IPS DF 6.9 (cell line): ENCODE measurements around the gene SHISA9.
"Not testable (repeated sequence)": the region's sequence is repeated elsewhere in the genome, so short reads cannot be mapped to it uniquely, and the experiment has no call there.

Experiments
- DNase-seq: peaks from one replicate; pipeline ENCODE4 v3.0.0-alpha.2; 2013; ENCODE audit warnings: low read depth, low spot score
- H3K27ac ChIP-seq: one replicate; pipeline ENCODE4 v1.5.1; 2013; ENCODE audit warnings: low read length, control low read depth
- H3K27me3 ChIP-seq: 2 replicates; pipeline ENCODE4 v1.6.1; 2013; ENCODE audit warnings: mild to moderate bottlenecking, low read length; ENCODE audit not compliant: control insufficient read depth, insufficient read depth
- H3K36me3 ChIP-seq: 2 replicates; pipeline ENCODE4 v1.6.1; 2013; ENCODE audit warnings: low read length; ENCODE audit not compliant: control insufficient read depth, insufficient read depth
- H3K4me1 ChIP-seq: 2 replicates; pipeline ENCODE4 v1.6.1; 2013; ENCODE audit warnings: low read length; ENCODE audit not compliant: control insufficient read depth, insufficient read depth
- H3K4me3 ChIP-seq: 2 replicates; pipeline ENCODE4 v1.5.1; 2013; ENCODE audit warnings: mild to moderate bottlenecking, low read length
- H3K9me3 ChIP-seq: 2 replicates; pipeline ENCODE4 v1.6.1; 2013; ENCODE audit warnings: low read length, inconsistent platforms; ENCODE audit not compliant: control insufficient read depth, insufficient read depth
- WGBS: extraction: QIAGEN DNeasy Blood & Tissue Kit; methylation state at CpG from one replicate; pipeline ENCODE4 v1.1.7; 2013; ENCODE audit warnings: mixed read lengths, missing lambda C conversion rate; ENCODE audit not compliant: insufficient read length, insufficient coverage; 5-methylcytosine and 5-hydroxymethylcytosine counted together

Gene SHISA9

DNA sequence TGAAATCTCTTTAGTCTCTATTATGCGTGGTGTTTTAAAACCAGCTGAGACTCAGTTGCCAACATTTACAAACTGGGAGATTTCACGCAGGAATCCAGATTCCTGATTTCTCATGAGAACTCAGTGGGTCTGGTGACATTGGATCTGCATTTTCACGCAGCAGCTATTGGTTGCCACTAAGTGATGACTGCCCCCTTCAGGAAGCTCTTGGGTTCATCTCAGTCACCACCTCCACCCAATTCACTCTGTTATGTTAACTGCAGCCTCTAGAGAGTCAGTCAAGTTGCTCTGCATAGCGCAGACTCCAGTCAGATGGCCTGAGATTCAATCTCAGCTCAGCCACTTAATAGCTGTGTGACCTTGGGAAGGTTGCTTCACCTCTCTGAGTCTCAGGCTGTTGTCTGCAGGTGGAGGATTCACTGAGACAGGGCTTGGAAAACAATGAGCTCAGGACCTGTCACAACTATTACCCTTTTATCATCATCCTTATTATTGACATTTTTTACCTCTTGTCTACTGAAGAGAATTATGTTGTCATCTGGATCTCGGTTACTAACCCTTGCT is 6.4 kb downstream of the SHISA9 start:
- no CpG with 5 or more reads among the region's 5 CpGs for WGBS
- DNase-seq = no peak
- H3K4me3 ChIP-seq = no peak overlapping the region
- H3K9me3 ChIP-seq = no peaks in the 10 kb centered on the region
- H3K4me1 ChIP-seq = no peaks in the 10 kb centered on the region; the same call in 1 of the 2 replicates
- no peaks in the 10 kb centered on the region for H3K27me3 ChIP-seq
- H3K36me3 ChIP-seq = peaks cover 10% of the 10 kb centered on the region; the same call in 1 of the 2 replicates
- H3K27ac ChIP-seq = no peak overlapping the region

DNA sequence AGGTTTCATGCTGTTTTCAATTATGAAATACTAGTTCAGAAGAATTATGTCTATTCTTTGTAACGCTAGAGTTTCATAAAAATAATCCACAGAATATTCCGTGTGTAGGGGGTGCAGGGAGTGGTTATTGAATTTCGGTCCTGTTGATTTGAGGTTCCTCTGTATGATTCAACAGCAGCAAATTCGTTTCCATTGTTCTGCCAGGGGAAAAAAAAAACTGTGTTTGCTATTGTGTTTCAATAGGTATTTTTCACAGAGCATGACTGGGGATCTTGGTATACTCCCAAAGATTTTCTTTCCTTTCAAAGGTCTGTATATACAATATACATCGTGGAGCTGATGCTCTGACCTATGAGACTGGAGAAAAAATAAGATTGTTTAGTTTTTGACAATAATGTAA is 15.8 kb downstream of the SHISA9 start:
- DNase-seq = no peak

DNA sequence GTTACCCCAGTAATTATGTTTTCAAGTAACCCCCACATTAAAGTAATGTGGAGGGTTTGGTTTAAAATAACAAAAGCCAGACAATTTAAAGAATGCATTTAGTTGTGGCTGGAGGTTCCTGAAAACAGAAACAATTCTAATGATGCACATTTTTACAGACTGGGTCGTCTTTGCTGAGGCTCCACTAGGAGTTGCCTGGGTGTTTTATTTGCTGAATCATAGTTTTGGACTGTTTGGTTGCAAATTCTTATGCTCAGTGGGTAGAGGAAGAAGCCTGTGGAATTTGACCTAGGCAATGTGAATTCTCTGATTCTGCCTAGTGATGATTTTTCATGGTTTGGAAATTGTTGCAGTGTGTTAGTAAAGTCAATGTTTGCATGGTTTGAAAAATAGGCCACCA is 16.3 kb downstream of the SHISA9 start:
- Histone ChIP-seq H3K36me3 (peaks cover 2% of the 10 kb centered on the region; the same call in 1 of the 2 replicates), H3K9me3 (no peaks in the 10 kb centered on the region), H3K27ac (no peak overlapping the region), H3K4me1 (peaks cover 4% of the 10 kb centered on the region), H3K27me3 (no peaks in the 10 kb centered on the region; the same call in 1 of the 2 replicates), H3K4me3 (no peak overlapping the region)
- WGBS = no CpG with 5 or more reads among the region's 1 CpG
- no peak for DNase-seq

More for the DNA sequence above, 15.8 kb downstream of the SHISA9 start:
- no peaks in the 10 kb centered on the region for H3K9me3 ChIP-seq
- H3K4me3 ChIP-seq = no peak overlapping the region
- H3K36me3 ChIP-seq = peaks cover 2% of the 10 kb centered on the region; the same call in 1 of the 2 replicates
- H3K27me3 ChIP-seq = no peaks in the 10 kb centered on the region; the same call in 1 of the 2 replicates
- no peak overlapping the region for H3K27ac ChIP-seq
- peaks cover 4% of the 10 kb centered on the region; the same call in 1 of the 2 replicates for H3K4me1 ChIP-seq
- no CpG with 5 or more reads among the region's 5 CpGs for WGBS

DNA sequence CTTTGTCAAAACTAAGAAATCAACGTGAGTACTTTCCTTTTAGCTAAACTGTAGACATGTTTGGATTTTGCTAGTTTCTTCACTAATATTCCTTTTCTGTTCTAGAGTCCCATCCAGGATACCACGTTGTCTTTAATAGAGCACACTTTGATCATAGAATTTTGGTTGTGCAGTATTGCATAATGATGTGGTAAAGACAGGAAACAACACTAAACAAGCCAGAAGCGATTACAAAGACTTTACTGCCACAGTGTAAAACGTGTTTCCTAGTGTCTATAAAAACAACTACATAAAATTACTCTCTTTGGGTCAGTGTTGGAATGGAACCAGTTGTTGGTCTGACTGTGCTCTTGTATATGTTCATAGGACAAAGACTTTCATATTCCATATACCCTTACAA is 19.3 kb downstream of the SHISA9 start:
- no peaks in the 10 kb centered on the region for H3K9me3 ChIP-seq
- no CpG with 5 or more reads among the region's 4 CpGs for WGBS

DNA sequence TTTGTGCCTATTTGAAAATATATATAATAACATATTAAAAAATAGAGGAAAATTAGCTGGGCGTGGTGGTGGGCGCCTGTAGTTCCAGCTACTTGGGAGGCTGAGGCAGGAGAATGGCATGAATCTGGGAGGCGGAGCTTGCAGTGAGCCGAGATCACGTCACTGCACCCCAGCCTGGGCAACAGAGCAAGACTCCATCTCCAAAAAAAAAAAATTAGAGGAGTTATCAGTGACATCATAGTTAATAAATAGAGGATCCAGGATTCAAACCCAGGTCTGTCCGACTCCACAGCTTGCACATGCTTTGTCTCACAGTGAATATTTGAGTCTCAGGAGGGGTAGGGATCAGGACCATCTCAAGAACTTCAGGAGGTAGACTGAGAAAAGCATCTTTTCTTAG is 22.2 kb downstream of the SHISA9 start:
- WGBS = no CpG with 5 or more reads among the region's 6 CpGs
- H3K9me3 ChIP-seq, H3K4me3 ChIP-seq, H3K36me3 ChIP-seq, DNase-seq, H3K4me1 ChIP-seq, H3K27ac ChIP-seq, H3K27me3 ChIP-seq: not testable (repeated sequence)

More for the DNA sequence above, 19.3 kb downstream of the SHISA9 start:
- no peak for DNase-seq
- Histone ChIP-seq H3K27me3 (no peaks in the 10 kb centered on the region; the same call in 1 of the 2 replicates), H3K36me3 (peaks cover 2% of the 10 kb centered on the region; the same call in 1 of the 2 replicates), H3K4me1 (peaks cover 4% of the 10 kb centered on the region), H3K27ac (no peak overlapping the region), H3K4me3 (no peak overlapping the region)

DNA sequence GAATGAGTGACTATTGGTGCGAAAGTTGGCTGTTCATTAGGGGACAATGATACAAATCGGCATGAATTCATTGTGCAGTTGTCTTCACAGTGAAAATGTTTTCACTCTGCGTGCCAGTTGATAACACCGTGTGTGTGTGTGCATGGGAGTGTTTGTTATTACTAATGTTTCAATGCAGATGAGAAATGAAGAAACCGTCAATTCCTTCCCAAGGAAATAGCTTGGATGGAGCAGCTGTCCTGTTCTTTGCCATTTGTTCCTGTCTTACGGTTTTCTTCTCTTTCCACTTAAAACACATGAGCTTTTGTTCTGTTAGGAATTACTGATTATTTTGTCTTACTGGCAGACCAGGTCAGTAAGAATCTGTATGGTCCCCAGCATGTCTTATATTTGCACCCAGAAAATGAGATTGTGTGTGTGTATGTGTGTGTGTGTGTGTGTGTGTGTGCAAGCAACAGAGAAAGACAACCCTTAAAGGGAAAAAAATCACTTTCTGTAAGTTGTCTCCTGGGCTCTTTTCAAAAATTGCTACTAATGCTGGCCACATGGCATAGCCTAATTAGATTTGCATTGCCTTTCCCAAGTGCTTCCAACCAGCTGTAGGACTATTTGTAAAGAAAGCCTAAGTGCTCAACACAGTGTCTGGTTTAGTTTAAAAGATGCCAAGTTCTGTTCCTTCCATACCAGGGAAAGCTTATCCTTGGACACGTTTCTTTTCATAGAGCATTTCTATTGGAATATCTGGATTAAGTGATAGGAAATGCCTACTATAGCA is 23.8 kb downstream of the SHISA9 start:
- no peaks in the 10 kb centered on the region for H3K27me3 ChIP-seq
- no peak overlapping the region for H3K27ac ChIP-seq
- no peak overlapping the region for H3K4me3 ChIP-seq
- no peak for DNase-seq
- peaks cover 2% of the 10 kb centered on the region; the same call in 1 of the 2 replicates for H3K36me3 ChIP-seq
- no peaks in the 10 kb centered on the region; the same call in 1 of the 2 replicates for H3K4me1 ChIP-seq
- no CpG with 5 or more reads among the region's 7 CpGs for WGBS
- no peaks in the 10 kb centered on the region for H3K9me3 ChIP-seq

DNA sequence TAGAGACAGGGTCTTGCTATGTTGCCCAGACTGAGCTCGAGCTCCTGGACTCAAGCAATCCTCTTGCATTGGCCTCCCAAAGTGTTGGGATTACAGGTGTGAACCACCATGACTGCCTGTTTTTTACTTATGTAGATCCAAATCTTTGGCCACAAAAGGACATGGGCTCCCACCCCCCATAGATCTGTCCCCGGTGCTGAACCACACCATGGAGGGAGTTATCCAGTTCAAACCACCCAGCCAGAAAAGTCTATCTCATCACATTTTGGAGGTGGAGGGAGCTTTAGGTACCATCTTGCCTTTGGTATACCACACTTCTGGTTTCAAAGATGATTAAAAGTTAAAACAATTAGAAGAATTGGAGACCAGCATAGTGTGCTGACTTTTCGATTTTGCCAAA is 26.2 kb downstream of the SHISA9 start:
- H3K9me3 ChIP-seq = no peaks in the 10 kb centered on the region
- no peaks in the 10 kb centered on the region for H3K27me3 ChIP-seq
- H3K36me3 ChIP-seq = no peaks in the 10 kb centered on the region
- no peak overlapping the region for H3K4me3 ChIP-seq
- WGBS = no CpG with 5 or more reads among the region's 3 CpGs
- no peaks in the 10 kb centered on the region for H3K4me1 ChIP-seq
- no peak overlapping the region for H3K27ac ChIP-seq
- DNase-seq = no peak

DNA sequence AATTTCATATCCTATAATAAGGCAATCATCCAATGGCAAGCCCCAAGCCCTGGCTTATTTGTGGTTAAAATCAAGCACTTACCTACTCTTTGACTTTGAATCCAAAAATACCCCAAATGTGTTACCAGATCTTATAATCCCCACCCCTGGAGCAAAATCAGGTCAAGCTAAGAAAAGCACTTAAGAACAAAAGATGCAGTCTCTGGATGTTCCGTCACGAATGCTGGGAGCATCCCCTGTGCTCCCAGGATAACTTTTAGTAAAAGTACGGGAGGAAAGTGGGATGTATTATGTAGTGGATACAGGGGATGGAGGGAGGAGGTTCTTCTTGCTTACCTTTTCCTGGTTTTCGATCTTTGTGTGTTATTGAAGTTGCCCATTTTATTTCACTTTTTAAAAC is 29.5 kb downstream of the SHISA9 start:
- Histone ChIP-seq H3K27ac (no peak overlapping the region), H3K4me3 (no peak overlapping the region), H3K27me3 (no peaks in the 10 kb centered on the region), H3K9me3 (no peaks in the 10 kb centered on the region), H3K36me3 (no peaks in the 10 kb centered on the region), H3K4me1 (no peaks in the 10 kb centered on the region)
- no peak for DNase-seq
- WGBS = no CpG with 5 or more reads among the region's 4 CpGs

DNA sequence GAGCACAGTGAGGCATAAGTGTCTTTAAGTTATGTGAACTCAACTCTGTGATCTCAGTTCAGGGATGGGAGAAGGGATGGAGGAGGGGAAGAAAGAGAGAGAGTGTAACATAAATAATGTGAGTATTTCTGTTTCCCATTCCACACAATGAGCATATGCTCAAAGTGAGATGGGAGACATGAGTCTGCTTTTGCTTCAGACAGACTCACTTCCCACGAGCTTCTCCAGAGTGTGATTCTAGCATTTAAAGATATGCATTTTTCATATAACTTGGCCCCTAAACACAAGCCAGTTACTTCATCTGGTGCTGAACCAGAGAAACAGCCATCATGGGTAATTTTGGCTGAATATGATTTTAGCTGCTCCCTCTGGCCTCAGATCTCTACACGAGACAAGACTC is 35.0 kb downstream of the SHISA9 start:
- Histone ChIP-seq H3K36me3 (no peaks in the 10 kb centered on the region), H3K27me3 (no peaks in the 10 kb centered on the region), H3K4me1 (no peaks in the 10 kb centered on the region), H3K4me3 (no peak overlapping the region), H3K9me3 (no peaks in the 10 kb centered on the region), H3K27ac (no peak overlapping the region)
- no CpG with 5 or more reads among the region's 2 CpGs for WGBS
- DNase-seq = no peak

DNA sequence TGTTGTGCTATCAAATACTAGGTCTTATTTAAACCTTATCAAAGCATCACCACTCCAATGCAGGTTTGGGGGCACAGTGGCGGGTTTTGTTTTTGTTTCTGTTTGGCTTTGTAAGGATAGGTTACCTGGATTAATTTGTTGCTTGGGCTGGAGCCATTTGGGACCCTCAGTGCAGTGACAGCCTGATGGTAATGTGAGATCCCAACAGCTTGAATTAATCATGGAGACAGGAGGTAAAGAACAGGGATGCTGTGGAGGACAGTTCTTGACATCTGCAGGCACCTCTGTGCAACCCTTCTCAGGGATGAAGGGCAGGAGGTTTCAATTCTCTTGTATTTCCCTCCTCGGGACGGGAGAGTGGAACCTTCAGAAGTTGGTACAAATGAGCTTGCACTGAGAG is 40.5 kb downstream of the SHISA9 start:
- Histone ChIP-seq H3K27me3 (no peaks in the 10 kb centered on the region), H3K4me1 (peaks cover 4% of the 10 kb centered on the region), H3K36me3 (no peaks in the 10 kb centered on the region), H3K4me3 (no peak overlapping the region), H3K27ac (no peak overlapping the region), H3K9me3 (no peaks in the 10 kb centered on the region)
- no peak for DNase-seq
- no CpG with 5 or more reads among the region's 3 CpGs for WGBS
